HG02973 (cell line): ENCODE data around the gene ZNF213.

Experiments used
- ATAC-seq: cut with Tn5 transposase; IDR thresholded peaks from one replicate; pipeline ENCODE4 v1.9.1; 2021; ENCODE audit warnings: moderate library complexity; ENCODE audit not compliant: unreplicated experiment

The ZNF213 gene

GRCh38 chr16:3145660-3146059, 10.8 kb downstream of the ZNF213 start:
- no peak for ATAC-seq

GRCh38 chr16:3147046-3147756, 12.4 kb downstream of the ZNF213 start:
- no peak for ATAC-seq

- ATAC-seq, result no peak
These were observed 12.9 kb downstream of the ZNF213 start for GRCh38 chr16:3147757-3148104.

GRCh38 chr16:3148256-3149192, 13.7 kb downstream of the ZNF213 start:
- no peak for ATAC-seq

- no peak for ATAC-seq
These were observed 14.3 kb downstream of the ZNF213 start for GRCh38 chr16:3149193-3149530.

- peak; percentile 4 for ATAC-seq
These were observed 15.0 kb downstream of the ZNF213 start for GRCh38 chr16:3149630-3150345.

GRCh38 chr16:3150346-3151218, 15.8 kb downstream of the ZNF213 start:
- peak; percentile 64 for ATAC-seq

- no peak for ATAC-seq
These were observed 17.1 kb downstream of the ZNF213 start for GRCh38 chr16:3152027-3152276.

GRCh38 chr16:3152277-3152990, 17.6 kb downstream of the ZNF213 start:
- no peak for ATAC-seq

GRCh38 chr16:3152991-3153368, 18.2 kb downstream of the ZNF213 start:
- no peak for ATAC-seq

GRCh38 chr16:3155181-3155580, 20.4 kb downstream of the ZNF213 start:
- no peak for ATAC-seq

- no peak for ATAC-seq
These were observed 21.1 kb downstream of the ZNF213 start for GRCh38 chr16:3155972-3156371.

GRCh38 chr16:3157229-3158025, 22.6 kb downstream of the ZNF213 start:
- ATAC-seq, result no peak

- ATAC-seq, result no peak
These were observed 23.2 kb downstream of the ZNF213 start for GRCh38 chr16:3158026-3158509.

- ATAC-seq, result no peak
These were observed 23.9 kb downstream of the ZNF213 start for GRCh38 chr16:3158510-3159314.

- ATAC-seq, result no peak
These were observed 26.6 kb downstream of the ZNF213 start for GRCh38 chr16:3161235-3162018.

- ATAC-seq, result no peak
These were observed 29.5 kb downstream of the ZNF213 start for GRCh38 chr16:3164121-3164991.
